DOHH2 (cell line): ENCODE results near the gene SLC2A6.

Experiments
- CTCF ChIP-seq: fragments of 200-600 bp; sonication (generic); IDR thresholded peaks from one replicate; pipeline ENCODE4 v1.5.1; 2014; ENCODE audit warnings: antibody characterized with exemption, mild to moderate bottlenecking, low read depth, low read length; ENCODE audit not compliant: poor library complexity, severe bottlenecking
- EZH2phosphoT487 ChIP-seq: fragments of 200-600 bp; sonication (generic); IDR thresholded peaks from 2 replicates; pipeline ENCODE4 v1.6.1; 2017; ENCODE audit warnings: borderline replicate concordance, mild to moderate bottlenecking, antibody characterized with exemption, low read length, moderate library complexity, mixed read lengths

GRCh38 chr9:133441571-133441970 lies 37.3 kb downstream of the SLC2A6 start:
- TF ChIP-seq CTCF: no peak
- no peak for TF ChIP-seq EZH2phosphoT487
